Activated CD8-positive, alpha-beta memory T cell treated with anti-CD3 and anti-CD28 coated beads, Interleukin-2, amount 50 U/mL, for 1 hour (primary cell): ENCODE results near the gene COL18A1.

Source experiments
- DNase-seq: peaks from one replicate; pipeline ENCODE4 v3.0.0-alpha.2; 2020; ENCODE audit errors: extremely low read depth

COL18A1 gene

GRCh38 chr21:45546636-45547544 is 141.9 kb downstream of the COL18A1 start:
- no peak for DNase-seq

GRCh38 chr21:45547545-45547900 is 142.6 kb downstream of the COL18A1 start:
- DNase-seq, result no peak

- no peak for DNase-seq
These were observed 143.9 kb downstream of the COL18A1 start for GRCh38 chr21:45548711-45549491.

- DNase-seq, result no peak
These were observed 144.9 kb downstream of the COL18A1 start for GRCh38 chr21:45549626-45550463.

- no peak for DNase-seq
These were observed 145.7 kb downstream of the COL18A1 start for GRCh38 chr21:45550522-45551210.

- DNase-seq, result no peak
These were observed 146.4 kb downstream of the COL18A1 start for GRCh38 chr21:45551316-45551715.

- no peak for DNase-seq
These were observed 147.1 kb downstream of the COL18A1 start for GRCh38 chr21:45551783-45552695.

- no peak for DNase-seq
These were observed 147.9 kb downstream of the COL18A1 start for GRCh38 chr21:45552696-45553391.

- peak; percentile 57 for DNase-seq
These were observed 149.7 kb downstream of the COL18A1 start for GRCh38 chr21:45554477-45555175.

- DNase-seq, result no peak
These were observed 150.2 kb downstream of the COL18A1 start for GRCh38 chr21:45555251-45555556.

GRCh38 chr21:45555557-45556301 is 150.8 kb downstream of the COL18A1 start:
- no peak for DNase-seq

GRCh38 chr21:45556302-45556644 is 151.3 kb downstream of the COL18A1 start:
- DNase-seq, result no peak

- DNase-seq, result no peak
These were observed 152.0 kb downstream of the COL18A1 start for GRCh38 chr21:45556645-45557615.

- DNase-seq, result no peak
These were observed 152.7 kb downstream of the COL18A1 start for GRCh38 chr21:45557616-45558043.

GRCh38 chr21:45558044-45558721 is 153.2 kb downstream of the COL18A1 start:
- DNase-seq, result no peak

GRCh38 chr21:45559216-45560105 is 154.5 kb downstream of the COL18A1 start:
- no peak for DNase-seq
